Measurements from ENCODE around the gene ACAA2. TPM values are rescaled to one million over a fixed set of nuclear protein-coding genes. Genes with fewer than 3 reads are reported as not detected.

ACAA2 gene
- total RNA-seq, 4 donors from 2014 or later, result 118 to 175 (median 168) TPM

GRCh38 chr18:49856496-49856895, 43.2 kb upstream of the ACAA2 start:
- TF ChIP-seq CTCF (IDR thresholded peaks at IDR 0.05; ENCODE audit: low read depth), result no peak

- no peak for TF ChIP-seq CTCF (IDR thresholded peaks at IDR 0.05; ENCODE audit: low read depth)
Observed at GRCh38 chr18:49855711-49856415, 42.5 kb upstream of the ACAA2 start.

GRCh38 chr18:49854681-49855080, 41.3 kb upstream of the ACAA2 start:
- TF ChIP-seq CTCF (IDR thresholded peaks at IDR 0.05; ENCODE audit: low read depth), result no peak

GRCh38 chr18:49853436-49853835, 40.1 kb upstream of the ACAA2 start:
- TF ChIP-seq CTCF (IDR thresholded peaks at IDR 0.05; ENCODE audit: low read depth), result no peak

GRCh38 chr18:49853011-49853410, 39.7 kb upstream of the ACAA2 start:
- no peak for TF ChIP-seq CTCF (IDR thresholded peaks at IDR 0.05; ENCODE audit: low read depth)

GRCh38 chr18:49851624-49852023, 38.3 kb upstream of the ACAA2 start:
- TF ChIP-seq CTCF (IDR thresholded peaks at IDR 0.05; ENCODE audit: low read depth), result no peak

GRCh38 chr18:49850636-49851035, 37.3 kb upstream of the ACAA2 start:
- TF ChIP-seq CTCF (IDR thresholded peaks at IDR 0.05; ENCODE audit: low read depth), result no peak

Measured in subcutaneous adipose tissue (tissue), 4 donors.